HepG2 (cell line): Measurements from ENCODE around the gene RPEL1. TPM values are rescaled to one million over a fixed set of nuclear protein-coding genes. Genes with fewer than 3 reads are reported as not detected.

ENCODE experiments used
- ARID2 ChIP-seq: sonication (generic); formaldehyde crosslinking; IDR thresholded peaks from 2 replicates; pipeline ENCODE4 v1.8.1; 2022; ENCODE audit warnings: mild to moderate bottlenecking, missing genetic modification reagents, borderline replicate concordance
- GZF1 ChIP-seq: sonication (generic); formaldehyde crosslinking; IDR thresholded peaks from 2 replicates; pipeline ENCODE4 v1.5.1; 2020; ENCODE audit warnings: mild to moderate bottlenecking, missing genetic modification reagents
- JDP2 ChIP-seq: sonication (generic); formaldehyde crosslinking; IDR thresholded peaks from 2 replicates; pipeline ENCODE4 v1.8.1; 2022; ENCODE audit warnings: missing genetic modification reagents, borderline replicate concordance
- REL ChIP-seq: sonication (generic); formaldehyde crosslinking; conservative IDR thresholded peaks from 2 replicates; pipeline ENCODE4 v1.8.0; 2022; ENCODE audit warnings: mild to moderate bottlenecking, missing genetic modification reagents, moderate library complexity
- SETDB1 ChIP-seq: sonication (generic); formaldehyde crosslinking; IDR thresholded peaks from 2 replicates; pipeline ENCODE4 v1.5.1; 2020; ENCODE audit warnings: missing genetic modification reagents, mild to moderate bottlenecking, borderline replicate concordance
- SIN3B ChIP-seq: fragments of 150-350 bp; IDR thresholded peaks from 2 replicates; pipeline ENCODE4 v1.6.1; 2014; ENCODE audit warnings: low read length
- SNAI1 ChIP-seq: sonication (generic); formaldehyde crosslinking; IDR thresholded peaks from 2 replicates; pipeline ENCODE4 v1.5.0; 2020; ENCODE audit warnings: mild to moderate bottlenecking, missing genetic modification reagents, borderline replicate concordance
- SNRNP70 ChIP-seq: fragments of 200-400 bp; formaldehyde crosslinking; IDR thresholded peaks from 2 replicates; pipeline ENCODE4 v1.6.1; 2017; ENCODE audit warnings: mild to moderate bottlenecking, low read depth, low read length, moderate library complexity
- TBL1XR1 ChIP-seq: fragments of 150-350 bp; IDR thresholded peaks from 2 replicates; pipeline ENCODE4 v1.6.1; 2014; ENCODE audit warnings: borderline replicate concordance, low read length; ENCODE audit not compliant: partially characterized antibody
- TBX2 ChIP-seq: sonication (generic); formaldehyde crosslinking; IDR thresholded peaks from 2 replicates; pipeline ENCODE4 v1.5.0; 2020; ENCODE audit warnings: missing genetic modification reagents, mild to moderate bottlenecking, borderline replicate concordance
- ZBTB44 ChIP-seq: sonication (generic); formaldehyde crosslinking; IDR thresholded peaks from 2 replicates; pipeline ENCODE4 v1.4.0; 2020; ENCODE audit warnings: missing genetic modification reagents
- ZNF326 ChIP-seq: sonication (generic); formaldehyde crosslinking; IDR thresholded peaks from 2 replicates; pipeline ENCODE4 v1.4.0; 2020; ENCODE audit warnings: missing genetic modification reagents, borderline replicate concordance
- ZNF331 ChIP-seq: sonication (generic); formaldehyde crosslinking; IDR thresholded peaks from 2 replicates; pipeline ENCODE4 v1.4.0; 2020; ENCODE audit warnings: missing genetic modification reagents
- ZNF407 ChIP-seq: sonication (generic); formaldehyde crosslinking; IDR thresholded peaks from one replicate; pipeline ENCODE4 v1.5.1; 2020; ENCODE audit warnings: mild to moderate bottlenecking, missing genetic modification reagents; ENCODE audit errors: not compliant biosample characterization
- ZNF446 ChIP-seq: sonication (generic); formaldehyde crosslinking; IDR thresholded peaks from 2 replicates; pipeline ENCODE4 v1.5.0; 2020; ENCODE audit warnings: mild to moderate bottlenecking, missing genetic modification reagents
- ZNF512 ChIP-seq: sonication (generic); formaldehyde crosslinking; IDR thresholded peaks from 2 replicates; pipeline ENCODE4 v1.4.0; 2020; ENCODE audit warnings: mild to moderate bottlenecking, missing genetic modification reagents
- ZNF724P ChIP-seq: sonication (generic); formaldehyde crosslinking; IDR thresholded peaks from 2 replicates; pipeline ENCODE4 v1.8.0; 2022; ENCODE audit warnings: missing genetic modification reagents, borderline replicate concordance
- ZNF776 ChIP-seq: sonication (generic); formaldehyde crosslinking; IDR thresholded peaks from 2 replicates; pipeline ENCODE4 v1.4.0; 2020; ENCODE audit warnings: mild to moderate bottlenecking, missing genetic modification reagents
- polyA plus RNA-seq, 8 experiments: library from polyadenylated mRNA; depleted of rRNA in 3 of 8; stranded (reverse) in 7 of 8; unstranded in 1 of 8; fragments of >200 nt; fragmentation: Illumina TruSeq in 4 of 8; extraction: Trizol in 4 of 8; gene quantifications; 2 replicates each; pipeline versions ENCODE4 v1.2.1 to v1.2.3, GENCODE V29; 2011 to 2016; ENCODE audit warnings: low read depth in 4 of 8, missing spikeins in 1 of 8, mixed read lengths in 1 of 8; ENCODE audit not compliant: insufficient read depth in 1 of 8
- total RNA-seq, 5 experiments: library from RNA; depleted of rRNA; stranded (reverse); fragments of >200 nt; fragmentation: Illumina TruSeq; extraction: Trizol; gene quantifications; 2 replicates each; pipeline ENCODE4 v1.2.3, GENCODE V29; 2016; ENCODE audit warnings: low read depth in 1 of 5

The RPEL1 gene
- total and polyA plus RNA-seq, 2 of the 13 experiments (the other 11 are each of a cell fraction or from before 2014, with no cell fraction given), result 0.04 to 0.07 TPM

GRCh38 chr10:103278862-103279298 lies 33.2 kb downstream of the RPEL1 start (continued):
- no peak for TF ChIP-seq ZNF407 (CRISPR knock-in tag)
- TF ChIP-seq ZNF326 (CRISPR knock-in tag), result no peak
- no peak for TF ChIP-seq SETDB1
- TF ChIP-seq SNRNP70, result no peak
- no peak for TF ChIP-seq ZNF776
- no peak for TF ChIP-seq SNAI1 (CRISPR knock-in tag)
- TF ChIP-seq ZNF512 (CRISPR knock-in tag), result no peak
- no peak for TF ChIP-seq ZBTB44
- TF ChIP-seq ZNF724P (CRISPR knock-in tag), result no peak
- TF ChIP-seq ARID2 (CRISPR knock-in tag), result no peak
- 0 out of 2 replicates have a peak, but pooled peaks have one; percentile 45 for TF ChIP-seq REL
- no peak for TF ChIP-seq GZF1 (CRISPR knock-in tag)
- no peak for TF ChIP-seq JDP2 (CRISPR knock-in tag)
- TF ChIP-seq TBX2 (CRISPR knock-in tag), result no peak
- TF ChIP-seq TBL1XR1, result no peak
- TF ChIP-seq SIN3B, result no peak
- TF ChIP-seq ZNF331 (CRISPR knock-in tag), result 0 out of 2 replicates have a peak, but pooled peaks have one; percentile 48
- peak; percentile 55; the same call in 1 of the 2 replicates for TF ChIP-seq ZNF446
